Fibroblast of gingiva (primary cell): ENCODE measurements around the gene CACNA1B.
"Not testable (repeated sequence)": the region's sequence is repeated elsewhere in the genome, so short reads cannot be mapped to it uniquely, and the experiment has no call there.

Experiments
- DNase-seq: peaks from one replicate; pipeline ENCODE4 v3.0.0-alpha.2; 2011; ENCODE audit warnings: low read depth

CACNA1B gene

GRCh38 chr9:137866226-137867141 is 11.1 kb upstream of the CACNA1B start:
- no peak for DNase-seq

DNA sequence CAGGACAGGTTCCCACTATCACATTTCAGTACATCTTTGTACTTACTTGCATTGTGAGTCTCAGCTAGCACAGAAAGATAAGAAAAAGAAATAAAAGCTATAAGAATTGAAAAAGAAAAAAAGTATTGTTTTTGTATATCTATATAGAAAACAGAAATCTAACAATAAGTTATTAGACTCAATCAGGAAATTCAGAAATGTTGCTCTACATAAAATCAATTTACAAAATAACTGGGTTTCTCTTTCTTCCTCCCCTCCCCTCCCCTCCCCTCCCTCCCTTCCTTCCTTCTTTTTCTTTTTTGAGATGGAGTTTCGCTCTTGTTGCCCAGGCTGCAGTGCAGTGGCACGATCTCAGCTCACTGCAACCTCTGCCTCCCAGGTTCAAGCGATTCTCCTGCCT is 7.2 kb upstream of the CACNA1B start:
- no peak for DNase-seq

DNA sequence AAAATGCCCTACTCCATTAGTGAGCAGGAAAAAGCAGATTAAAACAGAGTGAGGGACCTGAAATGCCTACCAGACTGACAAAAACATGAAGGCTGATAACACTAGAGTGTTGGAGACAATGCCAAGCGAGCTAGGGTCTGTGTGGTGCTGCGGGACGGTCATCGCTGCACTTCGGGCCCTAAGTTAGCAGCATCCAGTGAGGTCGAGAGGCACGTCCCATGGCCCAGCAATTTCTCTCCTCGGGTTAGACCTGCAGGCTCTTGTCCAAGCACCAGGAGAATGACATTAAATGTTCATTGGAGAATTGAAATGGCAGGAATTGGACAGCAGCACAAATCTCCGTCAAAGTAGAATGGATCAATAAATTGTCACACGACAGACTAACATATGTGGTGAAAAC is 5.3 kb upstream of the CACNA1B start:
- no peak for DNase-seq

- no peak for DNase-seq
Measured at GRCh38 chr9:137873408-137873807, 4.2 kb upstream of the CACNA1B start.

- DNase-seq: no peak
Measured at GRCh38 chr9:137873858-137874362, 3.7 kb upstream of the CACNA1B start.

GRCh38 chr9:137875354-137875753 is 2.2 kb upstream of the CACNA1B start:
- DNase-seq: no peak

GRCh38 chr9:137875846-137876245 is 1.7 kb upstream of the CACNA1B start:
- no peak for DNase-seq

DNA sequence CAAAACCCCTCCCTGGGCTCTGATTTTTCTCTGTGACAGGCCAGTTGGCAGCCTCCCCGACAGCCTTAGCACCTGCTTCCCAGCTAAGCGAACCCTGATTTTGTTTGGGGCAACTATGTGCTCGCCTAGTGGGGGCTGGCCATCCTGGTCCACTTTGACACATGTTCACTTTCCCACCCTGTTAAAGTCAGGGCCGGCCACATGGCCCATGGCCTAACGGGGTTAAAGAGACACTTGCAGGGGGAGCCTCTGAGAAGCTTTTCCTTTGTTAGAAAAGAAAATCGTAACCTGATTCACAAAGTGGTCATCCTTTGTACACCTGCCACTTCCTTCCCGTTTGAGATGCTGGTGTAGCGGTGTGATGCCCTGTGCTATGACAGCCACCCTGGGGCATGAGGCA is 1.3 kb upstream of the CACNA1B start:
- no peak for DNase-seq

DNA sequence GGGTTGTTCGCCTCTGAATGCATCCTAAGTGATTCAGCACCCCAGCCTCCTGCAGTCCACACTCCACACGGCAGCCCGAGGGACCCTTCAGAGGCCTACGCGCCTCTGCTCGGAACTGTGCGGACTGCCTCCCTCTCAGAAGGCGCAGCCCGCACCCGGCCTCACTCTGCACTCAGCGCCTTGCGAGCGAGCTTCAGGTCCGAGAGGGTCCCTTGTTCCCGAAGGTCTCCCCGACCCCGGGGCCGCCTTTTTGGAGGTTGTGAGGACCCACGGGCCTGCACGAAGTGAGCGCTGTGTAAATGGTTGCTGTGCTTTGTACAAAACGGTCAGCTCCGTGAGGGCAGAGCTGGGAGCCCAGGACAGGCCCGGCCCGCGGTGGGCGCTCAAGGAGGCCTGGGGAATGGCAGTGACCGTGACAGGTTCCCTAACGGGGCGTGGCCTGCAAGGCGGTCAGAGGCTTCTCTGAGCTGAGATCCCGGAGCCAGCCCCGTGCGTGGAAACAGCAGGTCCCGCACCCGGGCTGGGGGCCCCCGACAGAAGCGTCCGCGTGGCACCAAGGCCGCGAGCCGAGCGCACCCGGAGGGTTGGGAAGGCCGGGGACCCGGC is 698 bp upstream of the CACNA1B start:
- DNase-seq: no peak

- no peak for DNase-seq
Measured at GRCh38 chr9:137878146-137878941, 762 bp downstream of the CACNA1B start.

- no peak for DNase-seq
Measured at GRCh38 chr9:137879052-137879451, 1.5 kb downstream of the CACNA1B start.

GRCh38 chr9:137879566-137880150 is 2.1 kb downstream of the CACNA1B start:
- no peak for DNase-seq

DNA sequence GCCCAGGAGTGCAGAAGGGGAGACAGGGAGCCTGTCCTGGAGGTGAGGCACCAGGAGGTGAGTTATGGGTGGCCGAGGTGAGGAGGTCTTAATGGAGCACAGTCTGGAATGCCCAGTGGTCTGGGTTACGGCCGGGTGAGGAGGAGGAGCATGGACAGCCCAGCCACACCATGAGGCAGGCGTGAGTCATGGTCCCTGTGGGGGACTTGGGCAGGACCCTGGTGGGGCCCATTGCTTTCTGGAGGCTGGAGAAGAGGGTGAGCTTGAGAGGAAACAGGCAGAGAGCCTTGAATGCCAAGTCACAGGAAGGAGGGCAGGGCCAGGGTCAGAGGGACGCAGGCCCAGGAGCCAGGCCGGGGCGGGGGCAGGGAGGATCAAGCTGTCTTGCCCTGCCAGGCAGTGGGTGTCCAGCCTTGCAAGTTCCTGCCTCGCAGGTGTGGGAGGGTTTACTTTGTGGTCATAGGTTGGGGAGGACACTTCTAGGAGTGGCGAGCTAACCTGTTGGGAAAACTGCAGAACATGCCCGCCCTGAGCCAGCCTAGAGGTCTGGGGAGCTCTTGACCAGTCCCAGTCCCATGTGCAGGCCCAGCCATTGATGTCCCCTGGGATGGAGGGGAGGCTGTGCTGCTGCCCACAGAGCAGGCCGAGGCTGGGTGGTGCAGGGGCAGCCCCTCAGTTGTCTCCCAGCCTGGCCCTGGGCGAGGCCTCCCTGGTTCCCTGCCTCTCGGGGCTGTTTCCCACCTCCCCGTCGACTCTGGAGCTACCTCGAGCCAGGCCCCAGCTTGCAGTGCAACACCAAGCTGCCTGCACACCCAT is 2.8 kb downstream of the CACNA1B start:
- no peak for DNase-seq

DNA sequence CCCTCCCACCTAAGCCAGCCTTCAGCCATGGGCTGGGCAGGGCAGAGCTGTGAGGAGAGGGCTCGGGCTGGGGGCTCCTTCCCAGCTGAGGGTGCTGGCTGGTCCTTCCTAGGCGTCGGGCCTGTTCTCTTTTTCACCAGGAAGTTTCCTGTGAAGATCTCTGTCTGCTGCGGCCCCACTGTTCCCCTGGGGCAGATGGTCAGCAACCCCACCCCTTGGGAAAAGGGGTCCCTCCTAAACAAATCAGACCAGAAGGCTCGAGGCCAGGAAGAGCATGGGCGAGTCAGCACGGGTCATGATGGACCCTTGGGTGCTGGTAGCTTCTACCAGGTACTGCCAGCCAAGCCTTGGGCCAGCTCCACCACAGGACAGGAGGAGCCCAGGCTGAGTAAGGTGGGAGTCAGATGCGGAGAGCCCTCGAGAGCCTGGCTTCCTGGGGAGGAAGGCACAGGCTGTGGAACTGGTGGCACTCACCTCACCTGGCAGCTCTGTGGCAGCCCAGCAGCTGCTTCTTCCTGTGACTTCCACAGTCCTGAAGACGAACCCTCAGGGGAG is 3.5 kb downstream of the CACNA1B start:
- DNase-seq: no peak

DNA sequence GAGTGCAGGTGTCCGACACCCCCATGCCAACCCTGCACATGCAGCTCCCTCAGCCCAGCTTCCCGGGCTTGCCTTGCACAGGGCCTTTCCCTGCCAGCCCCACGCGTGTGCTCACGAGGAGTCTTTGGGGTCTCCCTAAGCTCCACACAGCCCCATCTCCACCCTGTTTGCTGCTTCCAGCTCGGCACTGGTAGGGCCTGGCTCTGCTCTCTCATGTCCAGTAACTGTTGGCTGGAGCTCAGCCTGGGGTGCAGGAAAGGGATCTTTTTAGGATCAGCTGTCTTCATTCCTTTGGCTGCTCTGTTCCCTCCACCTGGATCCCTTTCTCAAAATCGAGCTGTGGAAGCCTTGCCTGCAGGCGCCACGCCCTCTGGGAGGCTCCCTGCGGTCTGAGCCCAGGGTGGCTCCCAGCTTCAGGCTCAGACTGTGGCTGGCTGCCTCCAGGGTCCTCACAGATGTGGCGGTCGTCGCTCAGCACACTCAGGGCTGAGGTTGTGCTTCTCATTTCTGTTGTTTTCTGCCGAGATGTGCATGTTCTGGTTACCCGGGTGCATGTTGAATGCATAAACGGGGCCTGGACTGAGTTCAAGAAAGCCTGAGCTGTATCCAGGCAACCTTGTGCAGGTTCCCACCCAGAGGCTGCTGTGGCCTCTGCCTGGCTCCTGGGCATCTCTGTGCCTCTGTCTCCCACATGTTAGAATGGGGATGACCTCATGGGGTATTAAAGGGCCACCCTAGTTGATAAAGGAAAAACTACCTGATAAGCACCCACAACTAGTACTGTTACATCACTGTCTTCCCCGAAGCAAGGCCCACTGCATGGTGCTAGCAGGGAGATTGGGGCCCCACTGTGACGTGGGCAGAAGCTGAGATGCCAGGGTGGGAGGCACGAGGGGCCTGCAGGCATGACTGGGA is 4.3 kb downstream of the CACNA1B start:
- DNase-seq: no peak

- DNase-seq: no peak
Measured at GRCh38 chr9:137882506-137882821, 4.9 kb downstream of the CACNA1B start.

- not testable (repeated sequence) for DNase-seq
Measured at GRCh38 chr9:137883977-137884376, 6.4 kb downstream of the CACNA1B start.

DNA sequence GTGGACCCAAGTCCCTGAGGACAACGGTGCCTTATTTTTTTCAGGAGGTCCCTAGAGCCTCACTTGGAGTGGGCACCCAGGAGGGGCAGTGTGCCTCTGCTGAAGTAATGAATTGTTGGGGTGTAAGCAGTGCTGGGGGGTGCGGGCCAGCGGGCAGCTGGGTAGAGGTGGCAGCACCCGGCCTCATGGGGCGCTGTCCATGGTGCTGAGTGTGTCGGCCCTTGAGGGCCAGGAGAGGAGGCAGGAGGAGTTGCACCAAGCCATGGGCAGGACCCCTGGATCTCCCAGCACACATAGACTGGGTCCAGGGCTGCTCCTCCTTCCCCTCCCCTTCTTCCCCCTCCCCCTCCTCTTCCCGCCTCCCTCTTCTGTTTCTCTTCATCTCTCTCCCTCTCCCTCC is 7.0 kb downstream of the CACNA1B start:
- DNase-seq: not testable (repeated sequence)

GRCh38 chr9:137885121-137885520 is 7.5 kb downstream of the CACNA1B start:
- not testable (repeated sequence) for DNase-seq

DNA sequence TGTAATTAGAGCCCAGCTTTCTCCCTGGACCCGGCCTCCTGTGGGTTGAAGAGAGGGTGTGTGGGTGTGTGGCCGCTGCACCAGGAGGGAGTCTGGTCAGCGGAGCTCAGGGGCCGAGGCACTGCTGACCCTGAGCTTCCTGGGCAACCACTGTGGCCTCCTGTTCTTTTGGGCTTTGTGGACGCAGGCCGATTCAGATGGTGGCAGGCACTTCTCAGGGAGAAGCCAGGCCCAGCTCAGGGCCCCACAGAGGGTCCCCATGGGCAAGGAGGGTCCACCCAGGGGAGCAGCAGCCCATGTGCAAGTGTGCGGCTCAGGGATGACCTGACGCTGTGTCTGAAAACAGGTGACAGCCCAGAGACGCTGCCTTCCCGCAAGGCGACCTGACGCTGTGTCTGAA is 11.0 kb downstream of the CACNA1B start:
- not testable (repeated sequence) for DNase-seq
